NCI-H2081 treated with DMSO at 0.1 percent for 48 hours (cell line): ENCODE data around the gene ZNF248.
"Not testable (repeated sequence)": the region's sequence is repeated elsewhere in the genome, so short reads cannot be mapped to it uniquely, and the experiment has no call there.

ENCODE experiments used
- DNase-seq: peaks from one replicate; lab custom pipeline; 2025; lab: John Stamatoyannopoulos, UW

Gene ZNF248

DNA sequence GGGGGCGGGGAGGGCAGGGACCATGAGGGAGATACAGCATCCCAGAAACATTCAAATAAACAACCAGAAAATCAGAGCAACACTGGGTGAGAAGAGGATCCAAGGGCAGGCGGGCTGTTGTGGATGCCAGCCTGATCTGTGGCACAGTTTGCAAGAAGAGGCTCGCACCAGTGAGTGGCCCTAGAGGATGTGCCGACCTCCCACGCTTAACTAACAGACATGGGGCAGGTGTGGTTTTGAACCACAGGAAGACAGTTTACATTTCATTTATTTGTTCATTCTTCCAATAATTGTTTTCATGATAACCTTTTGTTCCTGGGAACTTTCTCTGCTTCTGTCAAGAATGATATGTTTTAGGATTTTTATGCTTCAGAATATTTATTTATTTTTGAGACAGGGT is 115.6 kb downstream of the ZNF248 start:
- DNase-seq: no peak

DNA sequence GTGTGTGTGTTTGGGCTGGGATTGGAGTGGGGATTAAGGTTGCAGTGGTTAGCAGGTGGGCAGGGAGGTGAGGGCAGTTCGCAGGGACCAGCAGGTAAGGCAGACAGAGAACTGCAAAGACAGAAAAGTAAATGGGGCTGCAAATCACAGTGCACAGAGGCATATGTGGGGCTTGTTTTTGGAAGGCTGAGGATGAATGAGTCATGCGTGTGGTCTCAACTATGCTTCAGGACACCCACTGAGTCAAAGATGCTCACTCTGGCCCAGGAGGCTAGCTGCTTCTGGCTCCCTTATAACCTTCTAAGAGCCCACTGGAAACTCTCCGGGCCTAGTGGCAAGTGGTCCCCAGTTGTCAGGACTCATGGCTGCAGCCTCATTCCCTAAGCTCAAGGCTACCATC is 118.2 kb downstream of the ZNF248 start:
- DNase-seq: no peak

DNA sequence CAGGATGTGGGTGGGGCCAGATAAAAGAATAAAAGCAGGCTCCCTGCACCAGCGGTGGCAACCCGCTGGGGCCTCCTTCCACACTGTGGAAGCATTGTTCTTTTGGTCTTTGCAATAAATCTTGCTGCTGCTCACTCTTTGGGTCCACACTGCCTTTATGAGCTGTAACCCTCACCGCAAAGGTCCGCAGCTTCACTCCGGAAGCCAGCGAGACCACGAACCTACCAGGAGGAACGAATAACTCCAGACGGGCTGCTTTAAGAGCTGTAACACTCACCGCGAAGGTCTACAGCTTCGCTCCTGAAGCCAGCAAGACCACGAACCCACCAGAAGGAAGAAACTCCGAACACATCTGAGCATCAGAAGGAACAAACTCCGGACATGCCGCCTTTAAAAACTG is 119.2 kb downstream of the ZNF248 start:
- DNase-seq: not testable (repeated sequence)

DNA sequence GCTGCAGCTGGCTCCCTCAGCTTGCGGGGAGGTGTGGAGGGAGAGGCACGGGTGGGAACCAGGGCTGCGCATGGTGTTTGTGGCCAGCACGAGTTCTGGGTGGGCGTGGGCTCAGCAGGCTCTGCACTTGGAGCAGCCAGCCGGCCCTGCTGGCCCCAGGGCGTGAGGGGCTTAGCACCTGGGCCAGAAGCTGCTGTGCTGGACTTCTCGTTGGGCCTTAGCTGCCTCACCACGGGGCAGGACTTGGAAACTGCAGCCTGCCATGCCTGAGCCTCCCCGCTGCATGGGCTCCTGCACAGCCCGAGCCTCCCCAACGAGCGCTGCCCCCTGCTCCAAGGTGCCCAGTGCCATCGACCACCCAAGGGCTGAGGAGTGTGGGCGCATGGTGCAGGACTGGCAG is 120.1 kb downstream of the ZNF248 start:
- no peak for DNase-seq

DNA sequence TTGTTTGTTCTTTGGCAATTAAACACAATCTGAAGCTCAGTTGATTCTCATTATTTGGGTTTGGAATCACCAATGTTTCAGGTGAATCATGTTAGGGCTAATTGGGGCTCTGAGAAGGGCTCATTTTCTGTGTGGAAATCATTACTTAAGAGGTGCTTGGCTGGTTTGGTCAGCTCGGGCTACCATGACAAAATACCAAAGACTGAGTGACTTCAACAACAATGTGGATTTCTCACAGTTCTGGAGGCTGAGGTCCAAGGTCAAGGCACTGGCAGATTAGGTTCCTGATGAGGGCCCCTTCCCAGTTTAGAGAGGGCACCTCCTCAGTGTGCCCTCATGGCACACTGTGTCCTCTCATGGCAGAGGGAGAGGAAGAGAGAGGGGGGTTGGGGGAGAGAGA is 121.3 kb downstream of the ZNF248 start:
- no peak for DNase-seq

DNA sequence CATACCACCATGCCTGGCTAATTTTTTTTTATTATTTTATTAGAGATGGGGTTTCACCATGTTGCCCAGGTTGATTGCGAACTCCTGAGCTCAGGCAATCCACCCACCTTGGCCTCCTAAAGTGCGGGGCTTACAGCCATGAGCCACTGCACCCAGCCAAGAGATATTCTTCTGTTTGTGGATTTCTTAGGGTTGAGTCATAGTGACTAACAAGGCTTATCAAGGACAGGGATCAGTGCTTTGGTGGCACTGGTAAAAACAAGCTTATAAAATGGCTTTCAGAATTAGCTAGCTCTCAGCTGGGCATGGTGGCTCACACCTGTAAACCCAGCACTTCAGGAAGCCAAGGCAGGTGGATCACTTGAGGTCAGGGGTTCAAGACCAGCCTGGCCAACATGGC is 122.4 kb downstream of the ZNF248 start:
- DNase-seq: no peak
